A549 treated with ZK216348 at 1 μM for 4 hours (cell line): ENCODE results near the gene PNKD. TPM values are rescaled to one million over a fixed set of nuclear protein-coding genes. Genes with fewer than 3 reads are reported as not detected.

Experiments used
- total RNA-seq: library from RNA; stranded (reverse); fragments of 200-300 nt; extraction: Qiagen RNA extraction; gene quantifications from 5 replicates; pipeline ENCODE4 v1.2.3, GENCODE V29; 2022; ENCODE audit warnings: low read depth

Gene PNKD, protein sequence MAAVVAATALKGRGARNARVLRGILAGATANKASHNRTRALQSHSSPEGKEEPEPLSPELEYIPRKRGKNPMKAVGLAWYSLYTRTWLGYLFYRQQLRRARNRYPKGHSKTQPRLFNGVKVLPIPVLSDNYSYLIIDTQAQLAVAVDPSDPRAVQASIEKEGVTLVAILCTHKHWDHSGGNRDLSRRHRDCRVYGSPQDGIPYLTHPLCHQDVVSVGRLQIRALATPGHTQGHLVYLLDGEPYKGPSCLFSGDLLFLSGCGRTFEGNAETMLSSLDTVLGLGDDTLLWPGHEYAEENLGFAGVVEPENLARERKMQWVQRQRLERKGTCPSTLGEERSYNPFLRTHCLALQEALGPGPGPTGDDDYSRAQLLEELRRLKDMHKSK
- 54.8 to 70.7 TPM (median 66.6 TPM) in 5 replicates for total RNA-seq

DNA sequence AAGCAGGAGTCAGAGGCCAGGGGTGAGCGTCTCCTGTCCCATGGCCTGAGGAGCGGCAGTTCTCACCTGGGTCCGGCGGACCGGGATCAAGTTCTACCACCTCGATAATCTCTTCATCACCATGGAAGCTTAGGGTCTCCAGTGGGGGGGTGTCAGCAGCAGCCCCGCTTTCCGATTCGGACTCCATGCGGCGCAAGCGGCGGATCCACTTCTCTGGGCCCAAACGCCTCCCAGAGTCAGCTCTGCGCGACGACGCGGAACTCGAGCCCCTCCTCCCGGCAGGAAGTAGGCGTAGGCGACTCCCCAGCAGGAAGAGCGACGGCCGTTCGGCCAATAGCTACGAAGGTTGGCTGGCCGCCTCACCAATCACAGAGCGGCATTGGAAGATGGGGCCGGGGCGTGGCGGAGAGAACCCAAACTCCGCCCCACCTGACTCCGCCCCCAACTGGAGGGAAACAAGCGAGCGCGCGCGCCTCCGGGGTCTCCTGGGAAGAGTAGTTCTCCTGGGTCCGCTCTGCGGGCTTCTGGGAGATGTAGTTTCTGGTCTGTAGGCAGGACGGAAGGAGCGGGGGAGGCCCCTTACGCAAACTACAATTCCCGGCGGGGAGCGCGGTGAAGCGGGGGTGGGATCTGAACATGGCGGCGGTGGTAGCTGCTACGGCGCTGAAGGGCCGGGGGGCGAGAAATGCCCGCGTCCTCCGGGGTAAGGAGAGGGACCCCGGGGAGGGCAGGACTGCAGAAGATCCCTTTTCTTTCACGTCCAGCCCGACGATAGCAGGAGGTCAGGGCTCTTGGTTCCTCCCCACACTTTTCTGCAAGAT lies at the start of gene PNKD, which contains the start of gene AAMP:
Gene PNKD, plus strand, starts transcription at position 620 of the 821 bp plus-strand sequence. Its CDS starts 17 bp downstream, at position 637.
Gene AAMP, minus strand, starts transcription at position 238 of the 821 bp plus-strand sequence. Its CDS starts 51 bp downstream, at position 187.

DNA sequence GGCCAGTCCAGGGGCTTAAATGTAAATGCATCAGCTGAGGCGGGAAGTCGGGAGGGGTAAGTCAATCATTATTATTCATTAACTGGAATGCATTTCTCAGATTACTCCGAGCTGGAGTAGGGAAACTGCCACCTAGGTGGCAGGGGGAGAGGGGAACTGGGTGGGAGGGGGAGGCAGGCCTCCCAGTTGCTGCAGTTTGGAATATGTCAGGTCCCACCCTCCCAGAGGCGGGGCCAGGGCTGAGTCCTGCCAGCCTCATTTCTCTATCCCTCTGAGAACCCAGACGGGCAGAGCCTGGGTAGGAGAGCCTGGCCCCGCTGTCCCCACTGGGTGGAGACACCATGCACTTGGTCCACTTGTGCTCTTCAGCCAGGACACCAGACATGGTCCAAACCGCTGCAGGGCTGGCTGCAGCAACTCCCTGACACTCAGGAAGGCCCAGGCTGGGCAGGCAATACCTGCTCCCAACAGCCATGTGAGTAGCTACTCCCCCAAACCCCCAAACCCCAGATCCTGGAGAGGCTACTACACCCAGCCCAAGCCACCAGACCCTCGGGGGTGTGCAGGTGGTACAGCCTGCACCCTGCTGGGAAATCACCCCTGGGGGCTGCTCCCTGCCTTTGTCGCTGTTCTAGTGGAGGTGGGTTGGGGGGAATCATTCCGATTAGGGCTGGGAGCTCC lies 9.4 kb upstream of the PNKD start, which contains the start of gene GPBAR1:
Gene GPBAR1, plus strand, starts transcription at position 274 of the 681 bp plus-strand sequence. CDS start 1,710 bp downstream, outside the sequence.

DNA sequence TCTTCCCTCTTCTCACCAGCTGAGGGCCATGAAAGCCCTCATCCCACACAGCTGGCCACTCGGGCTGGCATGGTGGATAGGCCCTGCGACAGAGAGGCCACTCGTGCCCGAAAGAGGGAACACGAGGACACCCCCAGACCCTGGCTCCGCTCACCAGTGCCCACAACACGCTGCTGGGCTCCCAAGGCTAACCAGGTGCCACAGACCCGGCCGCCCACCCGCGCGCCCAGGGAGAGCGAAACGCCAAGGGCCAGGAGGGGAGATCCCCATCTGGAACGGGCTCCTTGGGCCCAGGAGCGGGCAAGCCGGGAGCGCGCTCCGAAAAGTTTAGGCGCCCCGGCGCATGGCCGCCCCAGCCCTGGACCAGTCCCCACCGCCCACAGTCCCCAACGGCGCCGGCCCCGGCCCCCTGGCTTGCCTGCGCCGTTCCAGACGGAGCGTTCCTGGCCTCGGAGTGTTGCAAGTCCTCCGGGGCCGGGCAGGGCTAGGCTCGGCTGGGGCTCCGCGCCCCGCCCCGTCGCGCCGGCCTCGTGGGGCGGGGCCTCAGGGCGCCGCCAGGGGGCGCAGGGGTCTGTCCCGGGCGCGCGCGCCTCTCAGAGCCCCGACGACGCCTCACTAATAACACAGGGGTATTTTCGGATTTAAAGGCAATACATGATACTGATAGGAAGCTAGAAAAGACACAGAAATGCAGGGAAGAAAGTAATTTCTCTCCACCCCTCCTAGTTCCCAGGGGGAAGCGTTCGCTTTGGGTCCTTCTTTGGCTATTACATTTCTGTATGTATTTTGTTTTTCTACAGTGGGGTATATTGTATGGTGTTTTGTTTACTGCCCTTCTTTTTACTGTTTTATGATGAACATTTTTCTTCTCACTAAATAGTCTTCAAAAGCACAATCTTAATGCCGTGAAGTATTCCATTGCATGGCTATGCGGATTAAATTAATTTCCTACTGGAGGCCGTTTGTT lies 22.0 kb downstream of the PNKD start, which contains the start of gene TMBIM1:
Gene TMBIM1, minus strand, starts transcription at position 456 of the 967 bp plus-strand sequence. CDS start 10,362 bp downstream, outside the sequence.

DNA sequence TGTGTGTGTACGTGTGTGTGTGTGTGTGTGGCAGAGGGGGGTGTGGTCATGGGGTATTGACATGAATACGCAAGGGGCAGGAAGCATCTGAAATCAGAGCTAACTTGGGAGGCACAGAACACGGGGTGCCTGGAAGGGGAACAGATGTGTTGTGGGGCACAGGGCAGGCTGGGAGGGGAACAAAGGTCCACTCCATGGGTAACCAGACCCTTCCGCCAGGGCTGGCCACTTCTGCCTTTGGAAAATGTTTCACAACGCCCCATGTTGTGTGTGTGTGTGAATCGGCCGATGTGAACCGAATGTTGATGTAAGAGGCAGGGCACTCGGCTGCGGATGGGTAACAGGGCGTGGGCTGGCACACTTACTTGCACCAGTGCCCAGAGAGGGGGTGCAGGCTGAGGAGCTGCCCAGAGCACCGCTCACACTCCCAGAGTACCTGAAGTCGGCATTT lies 111.6 kb downstream of the PNKD start, which contains the start of gene SLC11A1:
Gene SLC11A1, plus strand, starts transcription at position 358 of the 451 bp plus-strand sequence. CDS start 96 bp downstream, outside the sequence.

Other genes starting within 250 kb of the PNKD start
- gene RUFY4, start 201.3 kb upstream of the PNKD start, total RNA-seq: not detected in 5 replicates
- not detected in 5 replicates for gene CXCR2, start 144.5 kb upstream of the PNKD start, total RNA-seq
- gene CXCR1, start 103.6 kb upstream of the PNKD start, total RNA-seq: not detected in 5 replicates
- 283 to 316 TPM (median 302 TPM) in 5 replicates for gene ARPC2, start 53.3 kb upstream of the PNKD start, total RNA-seq
- gene GPBAR1, start 9.5 kb upstream of the PNKD start, total RNA-seq: 0.09 to 0.19 TPM (median 0.12 TPM) in 3 of 5 replicates, not detected in the others
- gene AAMP, start 382 bp upstream of the PNKD start, total RNA-seq: 121 to 185 TPM (median 130 TPM) in 5 replicates
- gene TMBIM1, start 22.0 kb downstream of the PNKD start, total RNA-seq: 114 to 144 TPM (median 129 TPM) in 5 replicates
- gene CATIP, start 86.3 kb downstream of the PNKD start, total RNA-seq: 0.16 to 0.19 TPM in 2 of 5 replicates, not detected in the others
- 0.16 to 0.66 TPM (median 0.16 TPM) in 5 replicates for gene SLC11A1, start 111.8 kb downstream of the PNKD start, total RNA-seq
- 46.8 to 78.9 TPM (median 75.9 TPM) in 5 replicates for gene CTDSP1, start 129.3 kb downstream of the PNKD start, total RNA-seq
- gene VIL1, start 148.6 kb downstream of the PNKD start, total RNA-seq: 0.24 to 0.67 TPM (median 0.35 TPM) in 4 of 5 replicates, not detected in the other